Peyer's patch (tissue), 4 donors: ENCODE results near the gene WBP2. TPM values are rescaled to one million over a fixed set of nuclear protein-coding genes. Genes with fewer than 3 reads are reported as not detected.
A peak's percentile ranks its signal among the peaks of the same experiment; 100 is the strongest.
"Not testable (repeated sequence)": the region's sequence is repeated elsewhere in the genome, so short reads cannot be mapped to it uniquely, and the experiment has no call there.

Experiments used
- DNase-seq, 3 donors: peaks; one replicate each; pipeline ENCODE4 v3.0.0-alpha.2; 2017 to 2019
- H3K27ac ChIP-seq, 4 donors: fragments of 200-600 bp; sonication (generic); one replicate each; pipeline ENCODE4 v1.5.1; 2016 to 2019
- H3K27me3 ChIP-seq, 2 donors: fragments of 200-600 bp; sonication (generic); one replicate each; pipeline ENCODE4 v1.5.1; 2019
- H3K36me3 ChIP-seq, 3 donors: fragments of 200-600 bp; sonication (generic); one replicate each; pipeline ENCODE4 v1.5.1; 2016 to 2019
- H3K4me1 ChIP-seq, 4 donors: fragments of 200-600 bp; sonication (generic); one replicate each; pipeline ENCODE4 v1.5.1; 2016 to 2019
- H3K4me3 ChIP-seq, 4 donors: fragments of 200-600 bp; sonication (generic); 1 replicate in 3 of 4; 2 replicates in 1 of 4; pipeline ENCODE4 v1.5.1; 2016 to 2019; ENCODE audit warnings: mild to moderate bottlenecking in 1 of 4
- H3K9me3 ChIP-seq, 4 donors: fragments of 200-600 bp; sonication (generic); one replicate each; pipeline ENCODE4 v1.5.1; 2016 to 2019; ENCODE audit warnings: mild to moderate bottlenecking in 1 of 4
- POLR2A ChIP-seq, 2 donors: fragments of 450-650 bp; IDR thresholded peaks; one replicate each; pipeline ENCODE4 v1.5.1; 2017; ENCODE audit warnings: antibody characterized with exemption in 2 of 2, mild to moderate bottlenecking in 2 of 2, moderate library complexity in 2 of 2
- total RNA-seq, 4 donors: library from RNA; depleted of rRNA; stranded (reverse); fragments of >200 nt; gene quantifications; one replicate each; pipeline ENCODE4 v1.1.0, GENCODE V29; 2016
- TF ChIP-seq, protein P1 (sequence below), 6 experiments: fragments of 450-650 bp in 4 of 6; fragments of 200-600 bp in 2 of 6; sonication (generic) in 1 of 6; IDR thresholded peaks; one replicate each; pipeline ENCODE4 v1.5.1; 2017 to 2019; ENCODE audit warnings: antibody characterized with exemption in 6 of 6, mild to moderate bottlenecking in 3 of 6, moderate library complexity in 1 of 6

Gene WBP2
- total RNA-seq, 4 donors from 2014 or later: 45.4 to 61.4 (median 53.7) TPM

DNA sequence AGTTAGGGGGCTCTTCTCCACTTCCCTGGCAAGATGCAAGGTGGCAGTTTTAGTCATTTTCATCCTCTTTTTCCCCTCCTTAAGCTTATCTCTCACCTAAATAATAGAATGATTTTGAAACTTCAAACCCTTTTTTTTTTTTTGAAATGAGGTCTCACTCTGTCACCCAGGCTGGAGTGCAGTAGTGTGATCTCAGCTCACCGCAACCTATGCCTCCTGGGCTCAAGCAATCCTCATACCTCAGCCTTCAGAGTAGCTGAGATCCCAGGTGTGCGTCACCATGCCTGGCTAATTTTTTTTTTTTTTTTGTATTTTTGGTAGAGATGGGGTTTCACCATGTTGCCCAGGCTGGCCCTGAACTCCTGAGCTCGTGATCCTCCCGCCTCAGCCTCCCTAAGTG is 9.8 kb upstream of the WBP2 start:
- peak overlapping the region; percentile 61 to 81 (median 74) for H3K27ac ChIP-seq
- not testable (repeated sequence) for H3K36me3 ChIP-seq, H3K27me3 ChIP-seq, H3K9me3 ChIP-seq, DNase-seq, H3K4me3 ChIP-seq
- peaks cover 0 to 12% (median 4%) of the 10 kb centered on the region in 4 donors for H3K4me1 ChIP-seq

DNA sequence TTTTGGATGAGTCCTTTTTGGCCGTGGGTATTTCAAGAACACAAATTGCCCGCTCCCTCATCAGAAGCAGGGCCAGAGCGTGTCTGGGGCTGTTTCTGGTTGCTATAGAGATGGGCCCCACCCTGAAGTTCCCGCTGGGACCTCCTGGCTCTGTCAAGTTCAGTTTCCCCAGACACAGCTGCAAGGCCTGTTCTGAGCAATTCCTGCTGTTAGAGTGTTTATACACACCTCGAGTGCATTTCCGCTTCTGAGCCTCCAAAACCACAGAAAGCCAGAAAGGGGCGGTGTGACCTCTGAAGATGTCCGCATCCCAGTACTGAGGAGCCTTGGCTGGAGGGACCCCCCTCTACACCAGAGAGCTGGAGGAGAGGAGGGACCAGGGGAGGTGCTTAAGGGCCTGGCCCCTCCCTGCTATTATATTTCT is 9.3 kb upstream of the WBP2 start:
- peaks cover 0 to 8% (median 3%) of the 10 kb centered on the region in 4 donors for H3K4me1 ChIP-seq
- H3K9me3 ChIP-seq: no peaks in the 10 kb centered on the region
- peak in 2 of 3 donors; percentile 69 to 87 for DNase-seq
- H3K27ac ChIP-seq: peak overlapping the region; percentile 61 to 81 (median 74)
- no peaks in the 10 kb centered on the region for H3K36me3 ChIP-seq
- TF ChIP-seq POLR2A (IDR thresholded peaks at IDR 0.05): no peak
- TF ChIP-seq, protein P1, sequence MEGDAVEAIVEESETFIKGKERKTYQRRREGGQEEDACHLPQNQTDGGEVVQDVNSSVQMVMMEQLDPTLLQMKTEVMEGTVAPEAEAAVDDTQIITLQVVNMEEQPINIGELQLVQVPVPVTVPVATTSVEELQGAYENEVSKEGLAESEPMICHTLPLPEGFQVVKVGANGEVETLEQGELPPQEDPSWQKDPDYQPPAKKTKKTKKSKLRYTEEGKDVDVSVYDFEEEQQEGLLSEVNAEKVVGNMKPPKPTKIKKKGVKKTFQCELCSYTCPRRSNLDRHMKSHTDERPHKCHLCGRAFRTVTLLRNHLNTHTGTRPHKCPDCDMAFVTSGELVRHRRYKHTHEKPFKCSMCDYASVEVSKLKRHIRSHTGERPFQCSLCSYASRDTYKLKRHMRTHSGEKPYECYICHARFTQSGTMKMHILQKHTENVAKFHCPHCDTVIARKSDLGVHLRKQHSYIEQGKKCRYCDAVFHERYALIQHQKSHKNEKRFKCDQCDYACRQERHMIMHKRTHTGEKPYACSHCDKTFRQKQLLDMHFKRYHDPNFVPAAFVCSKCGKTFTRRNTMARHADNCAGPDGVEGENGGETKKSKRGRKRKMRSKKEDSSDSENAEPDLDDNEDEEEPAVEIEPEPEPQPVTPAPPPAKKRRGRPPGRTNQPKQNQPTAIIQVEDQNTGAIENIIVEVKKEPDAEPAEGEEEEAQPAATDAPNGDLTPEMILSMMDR (IDR thresholded peaks at IDR 0.05): peak in 1 of 6 experiments; percentile 14
- H3K27me3 ChIP-seq: no peaks in the 10 kb centered on the region
- no peak overlapping the region for H3K4me3 ChIP-seq

DNA sequence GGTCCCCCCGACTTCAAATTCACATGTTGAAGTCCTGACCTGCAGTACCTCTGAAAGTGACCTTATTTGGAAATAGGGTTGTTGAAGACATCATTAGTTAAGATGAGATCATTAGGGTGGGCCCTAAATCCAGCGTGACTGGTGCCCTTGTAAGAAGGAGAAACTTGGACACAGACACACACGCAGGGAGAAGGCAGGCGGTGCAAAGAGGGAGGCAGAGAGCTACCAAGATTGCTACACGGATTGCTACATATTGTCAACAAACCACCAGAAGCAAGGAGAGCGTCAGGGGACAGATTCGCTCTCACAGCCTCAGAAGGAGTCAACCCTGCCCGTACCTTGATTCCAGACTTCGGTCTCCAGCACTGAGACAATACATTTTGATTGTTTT is 6.8 kb upstream of the WBP2 start:
- Histone ChIP-seq H3K27me3 (no peaks in the 10 kb centered on the region), H3K4me3 (no peak overlapping the region), H3K9me3 (no peaks in the 10 kb centered on the region), H3K36me3 (no peaks in the 10 kb centered on the region), H3K27ac (peak overlapping the region in 3 of 4 donors; percentile 36 to 73 (median 42)), H3K4me1 (peaks cover 0 to 10% (median 4%) of the 10 kb centered on the region in 4 donors)
- no peak for TF ChIP-seq POLR2A (IDR thresholded peaks at IDR 0.05)
- TF ChIP-seq, protein P1 (IDR thresholded peaks at IDR 0.05): no peak
- DNase-seq: no peak

DNA sequence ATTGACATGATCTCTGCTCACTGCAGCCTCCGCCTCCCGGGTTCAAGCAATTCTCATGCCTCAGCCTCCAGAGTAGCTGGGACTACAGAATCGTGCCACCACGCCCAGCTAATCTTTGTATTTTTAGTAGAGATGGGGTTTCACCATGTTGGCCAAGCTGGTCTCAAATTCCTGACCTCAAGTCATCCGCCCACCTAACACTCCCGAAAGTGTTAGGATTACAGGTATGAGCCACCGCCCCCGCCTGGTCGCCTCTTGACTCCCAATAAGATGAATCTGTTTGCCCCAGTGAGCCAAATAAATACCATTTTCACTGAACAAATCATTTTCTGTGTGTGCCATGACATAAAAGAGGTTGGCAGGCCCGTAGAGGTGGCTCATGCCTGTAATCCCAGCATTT is 4.2 kb upstream of the WBP2 start:
- Histone ChIP-seq H3K4me1 (peaks cover 0 to 14% (median 12%) of the 10 kb centered on the region in 4 donors), H3K27ac (peak overlapping the region in 3 of 4 donors; percentile 41 to 75 (median 56))
- DNase-seq, H3K4me3 ChIP-seq, H3K9me3 ChIP-seq, H3K27me3 ChIP-seq, H3K36me3 ChIP-seq: not testable (repeated sequence)

DNA sequence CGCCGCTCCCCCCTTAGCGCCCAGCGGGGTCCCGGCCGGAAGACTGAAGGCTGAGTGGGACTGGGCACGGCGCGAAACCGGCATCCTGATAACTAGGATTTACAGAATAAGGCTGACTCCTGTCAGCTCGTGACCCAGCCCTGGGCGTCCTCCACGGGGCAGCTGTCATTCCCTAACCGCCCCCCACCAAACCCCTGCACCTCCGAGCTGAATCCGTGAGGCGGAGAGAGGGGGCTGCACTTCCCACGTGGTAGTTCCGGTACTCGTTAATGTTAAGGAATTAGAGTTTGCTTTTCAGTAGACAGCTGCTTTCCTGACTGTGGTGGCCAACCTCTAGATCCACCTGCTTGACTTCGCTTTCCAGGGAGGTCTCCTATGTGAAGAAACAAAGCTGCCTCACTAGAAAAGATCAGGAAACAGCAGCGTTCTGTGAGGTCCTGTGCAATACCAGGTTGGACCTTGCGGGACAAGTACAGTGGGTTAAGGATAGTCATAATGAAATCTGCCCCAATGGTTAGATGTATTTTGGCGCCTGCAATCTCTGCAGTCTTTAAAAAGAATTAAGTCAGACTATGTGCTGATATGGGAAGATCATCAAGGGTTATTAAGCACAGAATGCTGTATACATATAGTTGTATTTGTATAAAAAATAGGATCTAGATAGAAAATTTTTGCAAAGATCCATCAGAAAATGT is 1.1 kb upstream of the WBP2 start:
- H3K4me3 ChIP-seq: peak overlapping the region; percentile 66 to 97 (median 79)
- peaks cover 0 to 10% (median 0%) of the 10 kb centered on the region in 3 donors for H3K36me3 ChIP-seq
- peaks cover 0 to 29% (median 16%) of the 10 kb centered on the region in 4 donors for H3K4me1 ChIP-seq
- no peak for TF ChIP-seq POLR2A (IDR thresholded peaks at IDR 0.05)
- TF ChIP-seq, protein P1 (IDR thresholded peaks at IDR 0.05): no peak
- H3K27ac ChIP-seq: peak overlapping the region; percentile 92 to 99 (median 96)
- H3K27me3 ChIP-seq: no peaks in the 10 kb centered on the region
- H3K9me3 ChIP-seq: no peaks in the 10 kb centered on the region
- DNase-seq: peak in 1 of 3 donors; percentile 66

DNA sequence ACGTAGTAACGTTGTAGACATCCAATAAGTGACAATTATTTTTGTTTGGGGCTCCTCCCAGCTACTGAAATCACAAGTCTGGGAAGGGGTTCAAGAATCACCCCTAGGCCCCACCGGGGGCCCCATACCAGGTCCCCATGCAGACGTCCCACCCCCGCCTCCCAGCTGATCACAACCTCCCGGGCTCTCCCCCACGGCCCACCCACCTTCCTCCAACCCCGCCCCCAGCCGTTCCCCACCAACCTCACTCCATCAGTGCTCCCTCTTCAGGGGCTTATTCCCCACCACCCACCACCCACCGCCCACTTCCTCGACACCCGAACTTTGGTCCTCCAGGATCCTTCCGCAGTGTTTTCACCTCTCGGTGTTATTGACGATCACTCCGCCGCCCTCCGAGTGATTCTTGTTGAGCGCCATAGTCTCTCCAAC is 240 bp downstream of the WBP2 start:
- Histone ChIP-seq H3K4me1 (peaks cover 0 to 30% (median 16%) of the 10 kb centered on the region in 4 donors), H3K36me3 (peaks cover 0 to 23% (median 0%) of the 10 kb centered on the region in 3 donors), H3K9me3 (no peaks in the 10 kb centered on the region), H3K27me3 (no peaks in the 10 kb centered on the region), H3K27ac (peak overlapping the region; percentile 93 to 99 (median 96)), H3K4me3 (peak overlapping the region; percentile 66 to 97 (median 80))
- TF ChIP-seq, protein P1 (IDR thresholded peaks at IDR 0.05): no peak
- TF ChIP-seq POLR2A (IDR thresholded peaks at IDR 0.05): no peak
- DNase-seq: peak in 1 of 3 donors; percentile 64
